T-helper 2 cell treated with Interferon-gamma antibody and Interleukin-4, amounts not matched to agents 5 μg/mL and 100 μg/mL, for 36 hours (primary cell): ENCODE data around the gene RFC5.

ENCODE experiments used
- DNase-seq: peaks from one replicate; pipeline ENCODE4 v3.0.0; 2021; ENCODE audit warnings: low spot score
- H3K27ac Mint-ChIP-seq: one replicate; pipeline ENCODE4 v1.8.0; 2021; ENCODE audit warnings: mild to moderate bottlenecking, mixed read lengths
- H3K27me3 Mint-ChIP-seq: one replicate; pipeline ENCODE4 v1.8.0; 2021; ENCODE audit warnings: low read depth, mixed read lengths
- H3K36me3 Mint-ChIP-seq: one replicate; pipeline ENCODE4 v1.8.0; 2021; ENCODE audit warnings: low read depth, mixed read lengths
- H3K4me1 Mint-ChIP-seq: one replicate; pipeline ENCODE4 v1.8.0; 2021; ENCODE audit warnings: low read depth, mixed read lengths
- H3K4me3 Mint-ChIP-seq: one replicate; pipeline ENCODE4 v1.8.0; 2022; ENCODE audit warnings: mild to moderate bottlenecking, moderate library complexity, mixed read lengths
- H3K9me3 Mint-ChIP-seq: one replicate; pipeline ENCODE4 v1.8.0; 2021; ENCODE audit warnings: mixed read lengths

RFC5 gene

DNA sequence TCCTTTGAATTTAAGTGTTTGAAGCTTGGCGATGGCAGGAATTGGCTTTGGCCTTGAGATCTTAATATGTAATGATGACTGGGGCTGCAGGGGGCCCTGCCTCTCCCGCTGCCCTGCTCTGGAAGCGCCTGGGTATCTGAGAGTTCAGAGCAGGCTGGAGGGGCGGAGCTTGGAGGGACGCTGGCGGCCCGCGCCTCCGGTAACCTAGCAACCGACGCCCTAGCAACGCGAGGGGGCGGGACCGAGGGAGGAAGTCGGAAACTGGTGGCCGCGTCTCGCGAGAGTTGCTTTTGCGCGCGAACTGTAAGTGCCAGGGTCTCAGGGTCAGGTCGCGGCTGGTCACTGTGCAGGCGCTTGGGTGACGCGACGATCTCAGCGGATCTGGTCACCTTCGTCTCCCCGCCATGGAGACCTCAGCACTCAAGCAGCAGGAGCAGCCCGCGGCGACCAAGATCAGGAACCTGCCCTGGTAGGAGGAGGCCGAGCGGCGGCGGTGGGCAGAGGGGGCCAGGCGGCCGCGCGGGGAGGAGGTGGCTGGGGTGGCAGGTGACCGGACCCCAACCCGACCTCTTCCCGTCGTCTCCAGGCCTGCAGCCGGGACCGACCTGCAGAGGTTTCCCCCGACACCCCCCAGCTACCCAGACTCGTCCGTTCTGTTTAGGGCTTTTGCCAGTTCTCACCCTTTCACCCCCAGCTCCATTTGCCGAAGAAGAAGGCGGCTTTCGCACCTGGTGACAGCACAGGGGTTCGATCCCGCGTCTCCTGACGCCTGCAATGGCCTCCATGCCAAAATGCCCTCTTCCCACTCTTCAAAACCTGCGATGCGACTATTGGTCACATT, at the start of gene RFC5:
Gene RFC5 (plus strand): TSS at position 280 of the 841 bp plus-strand sequence. CDS start 125 bp downstream, at position 405.
- Mint-ChIP-seq H3K27me3 (peaks cover 8% of the 10 kb centered on the region), H3K4me3 (peak within 1 kb of the TSS; percentile 98), H3K4me1 (peaks cover 24% of the 10 kb centered on the region), H3K9me3 (no peaks in the 10 kb centered on the region), H3K36me3 (peaks cover 30% of the 10 kb centered on the region), H3K27ac (peak within 1 kb of the TSS; percentile 92)
- peak; percentile 96 for DNase-seq

GRCh38 chr12:117967043-117967442, 49.5 kb upstream of the RFC5 start:
- Mint-ChIP-seq H3K4me3 (no peak overlapping the region), H3K4me1 (peaks cover 3% of the 10 kb centered on the region), H3K36me3 (no peaks in the 10 kb centered on the region), H3K27ac (no peak overlapping the region), H3K27me3 (peaks cover 49% of the 10 kb centered on the region), H3K9me3 (peaks cover 9% of the 10 kb centered on the region)
- DNase-seq = no peak

DNA sequence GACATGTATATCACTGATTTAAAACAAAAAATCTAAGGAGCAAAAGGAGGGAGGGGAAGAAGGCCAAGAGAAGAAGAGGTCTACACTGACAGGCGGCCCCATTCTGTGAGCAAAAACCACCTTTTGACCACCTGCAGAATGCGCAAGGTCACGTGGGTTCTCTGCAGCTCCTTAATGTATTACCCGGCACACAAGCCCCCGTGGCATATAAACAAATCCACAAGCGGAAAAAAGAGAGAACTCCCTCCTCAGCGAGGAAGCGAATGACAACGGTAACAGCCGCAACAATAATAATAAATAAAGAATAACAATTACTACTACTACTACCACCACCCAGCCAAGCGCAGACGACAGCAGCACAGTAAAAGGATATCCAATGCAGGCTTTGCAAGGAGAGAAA, 49.0 kb upstream of the RFC5 start:
- H3K36me3 Mint-ChIP-seq = no peaks in the 10 kb centered on the region
- DNase-seq = no peak
- peaks cover 10% of the 10 kb centered on the region for H3K9me3 Mint-ChIP-seq
- H3K4me1 Mint-ChIP-seq = peaks cover 3% of the 10 kb centered on the region
- H3K4me3 Mint-ChIP-seq = no peak overlapping the region
- H3K27ac Mint-ChIP-seq = no peak overlapping the region
- H3K27me3 Mint-ChIP-seq = peaks cover 49% of the 10 kb centered on the region

GRCh38 chr12:117968151-117968789, 48.2 kb upstream of the RFC5 start:
- Mint-ChIP-seq H3K27ac (no peak overlapping the region), H3K36me3 (no peaks in the 10 kb centered on the region), H3K4me3 (peak overlapping the region; percentile 83), H3K4me1 (peaks cover 3% of the 10 kb centered on the region), H3K9me3 (peaks cover 10% of the 10 kb centered on the region), H3K27me3 (peaks cover 47% of the 10 kb centered on the region)
- DNase-seq = no peak

- peak; percentile 60 for DNase-seq
- Mint-ChIP-seq H3K4me3 (peak within 1 kb of the TSS; percentile 83), H3K27me3 (peaks cover 47% of the 10 kb centered on the region), H3K36me3 (no peaks in the 10 kb centered on the region), H3K27ac (peak within 1 kb of the TSS; percentile 15), H3K4me1 (peaks cover 3% of the 10 kb centered on the region), H3K9me3 (peaks cover 10% of the 10 kb centered on the region)
Measured at GRCh38 chr12:117968826-117969659, 47.5 kb upstream of the RFC5 start, which contains the start of gene KSR2. Gene KSR2, minus strand, starts transcription at chr12:117968990. Its CDS starts 735 bp downstream, at chr12:117968255.

DNA sequence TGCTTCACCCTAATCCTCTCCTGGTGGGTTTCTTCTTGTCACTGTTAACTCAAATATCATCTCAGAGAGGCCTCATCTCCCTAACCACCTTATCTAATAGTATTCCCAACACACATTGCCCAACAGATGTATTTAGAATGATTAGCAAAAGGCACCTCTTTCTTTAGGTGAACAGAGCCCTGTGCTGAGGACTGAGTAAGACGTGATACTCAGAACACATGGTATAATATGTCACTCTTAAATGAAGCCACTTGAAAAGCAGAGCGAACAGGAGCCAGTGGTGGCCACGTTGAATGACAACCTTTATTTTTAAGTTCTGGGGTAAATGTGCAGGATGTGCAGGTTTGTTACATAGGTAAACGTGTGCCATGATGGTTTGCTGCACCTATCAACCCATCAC, 46.2 kb upstream of the RFC5 start:
- no peak overlapping the region for H3K27ac Mint-ChIP-seq
- peaks cover 10% of the 10 kb centered on the region for H3K9me3 Mint-ChIP-seq
- H3K4me1 Mint-ChIP-seq = peaks cover 3% of the 10 kb centered on the region
- H3K4me3 Mint-ChIP-seq = no peak overlapping the region
- H3K36me3 Mint-ChIP-seq = no peaks in the 10 kb centered on the region
- DNase-seq = no peak
- H3K27me3 Mint-ChIP-seq = peaks cover 47% of the 10 kb centered on the region

GRCh38 chr12:117972301-117972700, 44.2 kb upstream of the RFC5 start:
- H3K36me3 Mint-ChIP-seq = no peaks in the 10 kb centered on the region
- H3K27me3 Mint-ChIP-seq = peaks cover 31% of the 10 kb centered on the region
- H3K4me1 Mint-ChIP-seq = peaks cover 3% of the 10 kb centered on the region
- no peak overlapping the region for H3K4me3 Mint-ChIP-seq
- no peak for DNase-seq
- H3K9me3 Mint-ChIP-seq = peaks cover 10% of the 10 kb centered on the region
- H3K27ac Mint-ChIP-seq = no peak overlapping the region

- H3K27me3 Mint-ChIP-seq = peaks cover 11% of the 10 kb centered on the region
- no peaks in the 10 kb centered on the region for H3K4me1 Mint-ChIP-seq
- peaks cover 10% of the 10 kb centered on the region for H3K9me3 Mint-ChIP-seq
- H3K27ac Mint-ChIP-seq = no peak overlapping the region
- DNase-seq = no peak
- no peaks in the 10 kb centered on the region for H3K36me3 Mint-ChIP-seq
- no peak overlapping the region for H3K4me3 Mint-ChIP-seq
Measured at GRCh38 chr12:117975006-117975405, 41.5 kb upstream of the RFC5 start.

DNA sequence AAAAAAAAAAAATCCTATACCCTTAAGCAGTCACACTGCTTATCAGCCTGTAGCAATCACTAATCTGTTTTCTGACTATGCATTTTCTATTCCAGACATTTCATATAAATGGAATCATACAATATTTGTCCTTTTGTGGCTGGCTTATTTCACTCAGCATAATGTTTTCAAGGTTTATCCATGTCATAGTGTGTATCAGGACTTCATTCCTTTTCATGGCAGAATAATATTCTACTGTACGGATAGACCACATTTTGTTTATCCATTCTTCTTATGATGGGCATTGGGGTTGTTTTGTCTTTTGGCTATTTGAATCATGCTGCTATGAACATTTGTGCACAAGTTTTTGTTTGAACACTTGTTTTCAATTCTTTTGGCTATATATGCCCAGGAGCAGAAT, 39.1 kb upstream of the RFC5 start:
- no peak for DNase-seq
- no peak overlapping the region for H3K27ac Mint-ChIP-seq
- H3K4me3 Mint-ChIP-seq = no peak overlapping the region
- H3K9me3 Mint-ChIP-seq = no peaks in the 10 kb centered on the region
- H3K36me3 Mint-ChIP-seq = no peaks in the 10 kb centered on the region
- no peaks in the 10 kb centered on the region for H3K27me3 Mint-ChIP-seq
- no peaks in the 10 kb centered on the region for H3K4me1 Mint-ChIP-seq

- Mint-ChIP-seq H3K27me3 (no peaks in the 10 kb centered on the region), H3K27ac (no peak overlapping the region), H3K9me3 (no peaks in the 10 kb centered on the region), H3K36me3 (no peaks in the 10 kb centered on the region), H3K4me3 (no peak overlapping the region), H3K4me1 (no peaks in the 10 kb centered on the region)
- no peak for DNase-seq
Measured at GRCh38 chr12:117980616-117981015, 35.9 kb upstream of the RFC5 start.

DNA sequence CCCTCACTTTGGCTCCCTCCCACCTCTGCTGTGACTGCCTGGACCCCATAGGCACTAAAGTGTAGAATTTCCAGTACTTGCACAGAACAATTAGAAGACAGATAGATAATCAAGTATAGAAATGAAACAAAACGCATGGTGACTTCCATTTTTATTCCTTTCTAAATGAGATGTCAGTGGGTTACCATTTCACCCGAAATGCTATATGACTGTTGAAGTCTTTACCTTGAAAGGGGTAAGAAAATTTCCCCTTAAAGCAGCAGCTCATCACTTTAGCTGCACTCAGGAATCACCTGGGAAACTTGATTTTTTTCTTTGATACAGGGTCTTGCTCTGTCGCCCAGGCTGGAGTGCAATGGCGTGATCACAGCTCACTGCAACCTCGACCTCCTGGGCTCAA, 35.2 kb upstream of the RFC5 start:
- H3K4me1 Mint-ChIP-seq = no peaks in the 10 kb centered on the region
- no peaks in the 10 kb centered on the region for H3K36me3 Mint-ChIP-seq
- no peaks in the 10 kb centered on the region for H3K9me3 Mint-ChIP-seq
- no peak overlapping the region for H3K27ac Mint-ChIP-seq
- DNase-seq = no peak
- H3K4me3 Mint-ChIP-seq = no peak overlapping the region
- H3K27me3 Mint-ChIP-seq = no peaks in the 10 kb centered on the region

GRCh38 chr12:117985182-117985581, 31.3 kb upstream of the RFC5 start:
- DNase-seq = no peak
- Mint-ChIP-seq H3K4me3 (no peak overlapping the region), H3K36me3 (no peaks in the 10 kb centered on the region), H3K4me1 (no peaks in the 10 kb centered on the region), H3K27ac (no peak overlapping the region), H3K9me3 (no peaks in the 10 kb centered on the region), H3K27me3 (no peaks in the 10 kb centered on the region)

- Mint-ChIP-seq H3K4me1 (no peaks in the 10 kb centered on the region), H3K27ac (no peak overlapping the region), H3K4me3 (no peak overlapping the region), H3K36me3 (no peaks in the 10 kb centered on the region), H3K9me3 (no peaks in the 10 kb centered on the region), H3K27me3 (no peaks in the 10 kb centered on the region)
- DNase-seq = no peak
Measured at GRCh38 chr12:117986705-117987469, 29.6 kb upstream of the RFC5 start.
